HEK293 (cell line): ENCODE results near the gene LRRN4.

Source experiments
- CTCF ChIA-PET: fragments of 350-600 bp; formaldehyde crosslinking; extraction: SDS; loops from one replicate; lab custom pipeline; 2021; ENCODE audit warnings: antibody characterized with exemption; lab: Yijun Ruan, JAX
- POLR2A ChIA-PET: fragments of 300-600 bp; formaldehyde crosslinking; extraction: SDS; loops from one replicate; lab custom pipeline; 2020; ENCODE audit warnings: antibody characterized with exemption, inconsistent platforms; lab: Yijun Ruan, JAX
- H3K27ac ChIP-seq: fragments of 200-500 bp; sonication (Bioruptor generic); 2 replicates; pipeline ENCODE4 v1.5.1; 2014; ENCODE audit warnings: low read depth, low read length, control low read depth, inconsistent platforms; ENCODE audit errors: extremely low read depth
- H3K36me3 ChIP-seq, 2 experiments: fragments of 200-500 bp in 1 of 2; sonication (Bioruptor generic) in 1 of 2; 1 replicate in 1 of 2; 2 replicates in 1 of 2; pipeline ENCODE4 v1.5.1; 2014 to 2017; ENCODE audit warnings: inconsistent platforms in 2 of 2, low read length in 2 of 2; ENCODE audit not compliant: control insufficient read depth in 2 of 2, insufficient read depth in 1 of 2
- H3K4me1 ChIP-seq: fragments of 200-500 bp; sonication (Bioruptor generic); 2 replicates; pipeline ENCODE4 v1.5.1; 2014; ENCODE audit warnings: mild to moderate bottlenecking, low read length, inconsistent platforms; ENCODE audit not compliant: control insufficient read depth, insufficient read depth
- H3K4me3 ChIP-seq: 2 replicates; pipeline ENCODE4 v1.5.1; 2011; ENCODE audit warnings: low read depth, mild to moderate bottlenecking, control low read depth, low read length, moderate library complexity
- H3K9me3 ChIP-seq: fragments of 200-500 bp; sonication (Bioruptor generic); 2 replicates; pipeline ENCODE4 v1.5.1; 2014; ENCODE audit warnings: low read depth, low read length, inconsistent platforms; ENCODE audit not compliant: control insufficient read depth, insufficient read depth
- GLIS1 ChIP-seq: fragments of 450-650 bp; formaldehyde crosslinking; IDR thresholded peaks from 2 replicates; pipeline ENCODE4 v1.5.1; 2016; ENCODE audit warnings: missing biosample characterization, missing genetic modification characterization
- HOXC10 ChIP-seq: sonication (generic); formaldehyde crosslinking; IDR thresholded peaks from 2 replicates; pipeline ENCODE4 v1.8.1; 2023; ENCODE audit warnings: mild to moderate bottlenecking, missing genetic modification reagents
- RBAK ChIP-seq: fragments of 450-650 bp; formaldehyde crosslinking; IDR thresholded peaks from 2 replicates; pipeline ENCODE4 v1.5.1; 2016; ENCODE audit warnings: missing biosample characterization, missing genetic modification characterization
- SCRT2 ChIP-seq: fragments of 450-650 bp; formaldehyde crosslinking; IDR thresholded peaks from 2 replicates; pipeline ENCODE4 v1.5.1; 2016; ENCODE audit warnings: missing biosample characterization, missing genetic modification characterization
- YY2 ChIP-seq: fragments of 450-650 bp; formaldehyde crosslinking; IDR thresholded peaks from 2 replicates; pipeline ENCODE4 v1.5.1; 2016; ENCODE audit warnings: missing biosample characterization, missing genetic modification characterization
- ZEB2 ChIP-seq: fragments of 450-650 bp; formaldehyde crosslinking; IDR thresholded peaks from 2 replicates; pipeline ENCODE4 v1.5.1; 2016; ENCODE audit warnings: missing biosample characterization, missing genetic modification characterization
- ZNF121 ChIP-seq: fragments of 450-650 bp; formaldehyde crosslinking; IDR thresholded peaks from 2 replicates; pipeline ENCODE4 v1.5.1; 2016; ENCODE audit warnings: missing biosample characterization, missing genetic modification characterization
- ZNF155 ChIP-seq: fragments of 450-650 bp; formaldehyde crosslinking; IDR thresholded peaks from 2 replicates; pipeline ENCODE4 v1.5.1; 2016; ENCODE audit warnings: missing biosample characterization, missing genetic modification characterization
- ZNF169 ChIP-seq: fragments of 450-650 bp; formaldehyde crosslinking; IDR thresholded peaks from 2 replicates; pipeline ENCODE4 v1.5.1; 2016; ENCODE audit warnings: missing biosample characterization, missing genetic modification characterization
- ZNF239 ChIP-seq: fragments of 450-650 bp; formaldehyde crosslinking; IDR thresholded peaks from 2 replicates; pipeline ENCODE4 v1.5.1; 2016; ENCODE audit warnings: missing biosample characterization, missing genetic modification characterization
- ZNF24 ChIP-seq: fragments of 450-650 bp; formaldehyde crosslinking; IDR thresholded peaks from 2 replicates; pipeline ENCODE4 v1.5.1; 2016; ENCODE audit warnings: missing biosample characterization, missing genetic modification characterization
- ZNF394 ChIP-seq: fragments of 450-650 bp; formaldehyde crosslinking; IDR thresholded peaks from 2 replicates; pipeline ENCODE4 v1.5.1; 2016; ENCODE audit warnings: missing biosample characterization, missing genetic modification characterization, mild to moderate bottlenecking, moderate library complexity, borderline replicate concordance
- ZNF585B ChIP-seq: fragments of 450-650 bp; formaldehyde crosslinking; IDR thresholded peaks from 2 replicates; pipeline ENCODE4 v1.5.1; 2016; ENCODE audit warnings: missing biosample characterization, missing genetic modification characterization
- ZNF623 ChIP-seq: fragments of 450-650 bp; formaldehyde crosslinking; IDR thresholded peaks from 2 replicates; pipeline ENCODE4 v1.5.1; 2016; ENCODE audit warnings: missing biosample characterization, missing genetic modification characterization
- ZNF629 ChIP-seq: fragments of 450-650 bp; formaldehyde crosslinking; IDR thresholded peaks from 2 replicates; pipeline ENCODE4 v1.5.1; 2017; ENCODE audit warnings: missing biosample characterization, missing genetic modification characterization
- ZNF768 ChIP-seq: fragments of 450-650 bp; formaldehyde crosslinking; IDR thresholded peaks from 2 replicates; pipeline ENCODE4 v1.5.1; 2018; ENCODE audit warnings: missing biosample characterization, mild to moderate bottlenecking, missing genetic modification characterization
- ZXDB ChIP-seq: fragments of 450-650 bp; formaldehyde crosslinking; IDR thresholded peaks from 2 replicates; pipeline ENCODE4 v1.5.1; 2016; ENCODE audit warnings: missing biosample characterization, missing genetic modification characterization
- TF ChIP-seq, protein P1 (sequence below): fragments of 450-650 bp; formaldehyde crosslinking; IDR thresholded peaks from 2 replicates; pipeline ENCODE4 v1.5.1; 2017; ENCODE audit warnings: missing biosample characterization, mild to moderate bottlenecking, missing genetic modification characterization, moderate library complexity
- TF ChIP-seq, protein P2 (sequence below): sonication (generic); formaldehyde crosslinking; IDR thresholded peaks from 2 replicates; pipeline ENCODE4 v1.8.1; 2022; ENCODE audit warnings: mild to moderate bottlenecking, moderate library complexity, missing genetic modification reagents
- TF ChIP-seq, protein P3 (sequence below): fragments of 450-650 bp; formaldehyde crosslinking; IDR thresholded peaks from 2 replicates; pipeline ENCODE4 v1.5.1; 2016; ENCODE audit warnings: missing biosample characterization, missing genetic modification characterization
- TF ChIP-seq, protein P4 (sequence below): fragments of 450-650 bp; formaldehyde crosslinking; IDR thresholded peaks from 2 replicates; pipeline ENCODE4 v1.5.1; 2016; ENCODE audit warnings: missing biosample characterization, missing genetic modification characterization
- TF ChIP-seq, protein P5 (sequence below): fragments of 450-650 bp; IDR thresholded peaks from 2 replicates; pipeline ENCODE4 v1.5.1; 2018; ENCODE audit warnings: missing biosample characterization, mild to moderate bottlenecking, missing genetic modification characterization

Gene LRRN4

DNA sequence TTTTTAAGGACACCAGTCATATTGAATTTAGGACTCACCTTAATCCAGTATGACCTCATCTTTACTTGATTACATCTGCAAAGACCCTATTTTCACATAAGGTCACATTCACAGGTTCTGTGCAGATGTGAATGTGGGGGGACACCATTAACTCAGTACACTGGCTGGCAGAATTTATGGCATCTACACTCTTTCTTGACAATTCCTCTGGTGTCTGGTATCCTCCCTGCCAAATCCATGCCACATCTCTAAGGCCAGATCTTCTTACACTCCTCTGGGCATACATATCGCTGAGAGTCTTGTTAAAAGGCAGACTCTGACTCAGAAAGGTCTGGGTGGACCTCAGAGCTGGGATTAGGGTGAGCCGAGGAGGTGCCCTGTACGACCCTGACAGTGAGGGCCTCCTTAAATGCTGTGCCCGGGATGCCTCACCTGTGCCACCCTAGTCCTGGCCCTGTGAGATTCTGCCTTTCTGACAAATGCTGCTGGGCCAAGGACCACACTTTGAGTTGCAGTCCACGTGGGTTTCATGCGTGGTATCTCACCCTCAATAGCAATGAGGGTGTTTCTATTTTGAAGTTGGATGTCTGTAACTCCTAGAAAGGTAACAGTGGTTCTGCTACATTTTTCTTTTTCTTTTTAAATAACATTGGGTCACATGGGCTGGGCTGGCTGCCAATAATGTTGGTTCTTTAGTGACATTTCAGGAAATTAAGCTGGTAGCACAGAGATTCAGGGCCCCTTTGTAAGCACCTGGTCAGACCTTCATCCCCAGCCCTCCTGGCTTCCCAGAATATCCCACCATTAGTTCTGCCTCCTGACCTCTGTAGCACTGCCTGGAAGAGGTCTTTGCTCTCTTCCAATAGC is 17.2 kb upstream of the LRRN4 start:
- H3K4me1 ChIP-seq, result no peaks in the 10 kb centered on the region
- no peak overlapping the region for H3K4me3 ChIP-seq
- no peak overlapping the region for H3K27ac ChIP-seq
- CTCF ChIA-PET, result interaction anchor here (1.0 kb wide), 1 partner anchor 15 kb away, joined by 3 read pairs; no protein-coding TSS in a partner anchor
- no peaks in the 10 kb centered on the region for H3K9me3 ChIP-seq
- POLR2A ChIA-PET, result interaction anchor here (0.6 kb wide), 1 partner anchor 121 kb away, joined by 4 read pairs; the partner anchor contains the start of genes MCM8 and TRMT6
- TF ChIP-seq, protein P1, sequence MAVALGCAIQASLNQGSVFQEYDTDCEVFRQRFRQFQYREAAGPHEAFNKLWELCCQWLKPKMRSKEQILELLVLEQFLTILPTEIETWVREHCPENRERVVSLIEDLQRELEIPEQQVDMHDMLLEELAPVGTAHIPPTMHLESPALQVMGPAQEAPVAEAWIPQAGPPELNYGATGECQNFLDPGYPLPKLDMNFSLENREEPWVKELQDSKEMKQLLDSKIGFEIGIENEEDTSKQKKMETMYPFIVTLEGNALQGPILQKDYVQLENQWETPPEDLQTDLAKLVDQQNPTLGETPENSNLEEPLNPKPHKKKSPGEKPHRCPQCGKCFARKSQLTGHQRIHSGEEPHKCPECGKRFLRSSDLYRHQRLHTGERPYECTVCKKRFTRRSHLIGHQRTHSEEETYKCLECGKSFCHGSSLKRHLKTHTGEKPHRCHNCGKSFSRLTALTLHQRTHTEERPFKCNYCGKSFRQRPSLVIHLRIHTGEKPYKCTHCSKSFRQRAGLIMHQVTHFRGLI (tag by site-specific recombination), result no peak
- TF ChIP-seq HOXC10 (CRISPR knock-in tag), result no peak
- TF ChIP-seq ZNF629 (tag by site-specific recombination), result no peak
- TF ChIP-seq ZNF155 (tag by site-specific recombination), result no peak
- no peak for TF ChIP-seq ZNF768
- no peak for TF ChIP-seq ZNF585B (tag by site-specific recombination)
- TF ChIP-seq, protein P2, sequence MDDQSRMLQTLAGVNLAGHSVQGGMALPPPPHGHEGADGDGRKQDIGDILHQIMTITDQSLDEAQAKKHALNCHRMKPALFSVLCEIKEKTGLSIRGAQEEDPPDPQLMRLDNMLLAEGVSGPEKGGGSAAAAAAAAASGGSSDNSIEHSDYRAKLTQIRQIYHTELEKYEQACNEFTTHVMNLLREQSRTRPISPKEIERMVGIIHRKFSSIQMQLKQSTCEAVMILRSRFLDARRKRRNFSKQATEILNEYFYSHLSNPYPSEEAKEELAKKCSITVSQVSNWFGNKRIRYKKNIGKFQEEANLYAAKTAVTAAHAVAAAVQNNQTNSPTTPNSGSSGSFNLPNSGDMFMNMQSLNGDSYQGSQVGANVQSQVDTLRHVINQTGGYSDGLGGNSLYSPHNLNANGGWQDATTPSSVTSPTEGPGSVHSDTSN, result no peak
- TF ChIP-seq ZNF394 (tag by site-specific recombination), result no peak
- TF ChIP-seq, protein P3, sequence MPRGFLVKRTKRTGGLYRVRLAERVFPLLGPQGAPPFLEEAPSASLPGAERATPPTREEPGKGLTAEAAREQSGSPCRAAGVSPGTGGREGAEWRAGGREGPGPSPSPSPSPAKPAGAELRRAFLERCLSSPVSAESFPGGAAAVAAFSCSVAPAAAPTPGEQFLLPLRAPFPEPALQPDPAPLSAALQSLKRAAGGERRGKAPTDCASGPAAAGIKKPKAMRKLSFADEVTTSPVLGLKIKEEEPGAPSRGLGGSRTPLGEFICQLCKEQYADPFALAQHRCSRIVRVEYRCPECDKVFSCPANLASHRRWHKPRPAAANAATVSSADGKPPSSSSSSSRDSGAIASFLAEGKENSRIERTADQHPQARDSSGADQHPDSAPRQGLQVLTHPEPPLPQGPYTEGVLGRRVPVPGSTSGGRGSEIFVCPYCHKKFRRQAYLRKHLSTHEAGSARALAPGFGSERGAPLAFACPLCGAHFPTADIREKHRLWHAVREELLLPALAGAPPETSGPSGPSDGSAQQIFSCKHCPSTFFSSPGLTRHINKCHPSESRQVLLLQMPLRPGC (tag by site-specific recombination), result no peak
- TF ChIP-seq ZNF623 (tag by site-specific recombination), result no peak
- no peak for TF ChIP-seq ZNF239
- no peak for TF ChIP-seq ZNF169
- no peak for TF ChIP-seq ZNF24
- no peak for TF ChIP-seq GLIS1 (tag by site-specific recombination)
- no peak for TF ChIP-seq SCRT2 (tag by site-specific recombination)
- TF ChIP-seq, protein P4, sequence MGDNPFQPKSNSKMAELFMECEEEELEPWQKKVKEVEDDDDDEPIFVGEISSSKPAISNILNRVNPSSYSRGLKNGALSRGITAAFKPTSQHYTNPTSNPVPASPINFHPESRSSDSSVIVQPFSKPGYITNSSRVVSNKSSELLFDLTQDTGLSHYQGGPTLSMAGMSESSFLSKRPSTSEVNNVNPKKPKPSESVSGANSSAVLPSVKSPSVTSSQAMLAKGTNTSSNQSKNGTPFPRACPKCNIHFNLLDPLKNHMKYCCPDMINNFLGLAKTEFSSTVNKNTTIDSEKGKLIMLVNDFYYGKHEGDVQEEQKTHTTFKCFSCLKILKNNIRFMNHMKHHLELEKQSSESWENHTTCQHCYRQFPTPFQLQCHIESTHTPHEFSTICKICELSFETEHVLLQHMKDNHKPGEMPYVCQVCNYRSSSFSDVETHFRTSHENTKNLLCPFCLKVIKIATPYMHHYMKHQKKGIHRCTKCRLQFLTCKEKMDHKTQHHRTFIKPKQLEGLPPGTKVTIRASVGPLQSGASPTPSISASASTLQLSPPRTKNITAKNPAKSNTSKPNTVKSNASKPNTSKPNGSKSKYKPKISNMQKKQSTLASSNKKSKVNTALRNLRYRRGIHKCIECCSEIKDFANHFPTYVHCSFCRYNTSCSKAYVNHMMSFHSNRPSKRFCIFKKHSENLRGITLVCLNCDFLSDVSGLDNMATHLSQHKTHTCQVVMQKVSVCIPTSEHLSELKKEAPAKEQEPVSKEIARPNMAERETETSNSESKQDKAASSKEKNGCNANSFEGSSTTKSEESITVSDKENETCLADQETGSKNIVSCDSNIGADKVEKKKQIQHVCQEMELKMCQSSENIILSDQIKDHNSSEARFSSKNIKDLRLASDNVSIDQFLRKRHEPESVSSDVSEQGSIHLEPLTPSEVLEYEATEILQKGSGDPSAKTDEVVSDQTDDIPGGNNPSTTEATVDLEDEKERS (tag by site-specific recombination), result no peak
- no peak for TF ChIP-seq ZEB2
- no peak for TF ChIP-seq ZXDB (tag by site-specific recombination)
- TF ChIP-seq, all 188 proteins: peak for 0
- H3K36me3 ChIP-seq, result no peaks in the 10 kb centered on the region; a peak in 1 of 3 replicates

DNA sequence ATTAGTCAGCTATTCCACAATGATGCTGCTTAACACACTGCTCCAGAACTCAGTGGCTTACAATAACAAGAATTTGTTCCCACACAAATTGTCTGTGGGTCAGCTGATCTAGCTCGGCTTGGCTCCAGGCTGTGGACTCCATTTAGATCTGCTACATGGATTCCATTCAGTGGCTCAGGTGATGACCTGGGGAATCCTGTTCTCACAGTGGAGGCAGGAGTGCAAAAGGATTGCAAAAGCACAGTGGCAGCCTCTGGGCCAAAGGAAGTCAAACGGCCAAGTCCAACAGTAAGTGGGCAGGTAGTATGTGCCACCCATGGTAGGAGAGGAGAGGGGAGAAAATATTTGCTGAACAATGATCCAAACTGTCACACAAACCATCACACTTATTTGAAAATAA is 15.8 kb upstream of the LRRN4 start:
- Histone ChIP-seq H3K9me3 (no peaks in the 10 kb centered on the region), H3K27ac (no peak overlapping the region), H3K4me1 (no peaks in the 10 kb centered on the region), H3K4me3 (no peak overlapping the region), H3K36me3 (no peaks in the 10 kb centered on the region; a peak in 1 of 3 replicates)
- ChIA-PET CTCF (interaction anchor here (0.6 to 1.3 kb wide), 3 partner anchors 38 to 750 kb away, joined by 3 read pairs; no protein-coding TSS in a partner anchor), POLR2A (no interaction called here)
- TF ChIP-seq YY2 (no peak), ZNF121 (tag by site-specific recombination) (no peak), RBAK (tag by site-specific recombination) (no peak)
- TF ChIP-seq, protein P5, sequence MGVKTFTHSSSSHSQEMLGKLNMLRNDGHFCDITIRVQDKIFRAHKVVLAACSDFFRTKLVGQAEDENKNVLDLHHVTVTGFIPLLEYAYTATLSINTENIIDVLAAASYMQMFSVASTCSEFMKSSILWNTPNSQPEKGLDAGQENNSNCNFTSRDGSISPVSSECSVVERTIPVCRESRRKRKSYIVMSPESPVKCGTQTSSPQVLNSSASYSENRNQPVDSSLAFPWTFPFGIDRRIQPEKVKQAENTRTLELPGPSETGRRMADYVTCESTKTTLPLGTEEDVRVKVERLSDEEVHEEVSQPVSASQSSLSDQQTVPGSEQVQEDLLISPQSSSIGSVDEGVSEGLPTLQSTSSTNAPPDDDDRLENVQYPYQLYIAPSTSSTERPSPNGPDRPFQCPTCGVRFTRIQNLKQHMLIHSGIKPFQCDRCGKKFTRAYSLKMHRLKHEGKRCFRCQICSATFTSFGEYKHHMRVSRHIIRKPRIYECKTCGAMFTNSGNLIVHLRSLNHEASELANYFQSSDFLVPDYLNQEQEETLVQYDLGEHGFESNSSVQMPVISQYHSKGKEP (tag by site-specific recombination), result no peak
- TF ChIP-seq, all 188 proteins: peak for 0
